ENCODE data around the gene ATRX.
"Not testable (repeated sequence)": the region's sequence is repeated elsewhere in the genome, so short reads cannot be mapped to it uniquely, and the experiment has no call there.

ATRX gene

DNA sequence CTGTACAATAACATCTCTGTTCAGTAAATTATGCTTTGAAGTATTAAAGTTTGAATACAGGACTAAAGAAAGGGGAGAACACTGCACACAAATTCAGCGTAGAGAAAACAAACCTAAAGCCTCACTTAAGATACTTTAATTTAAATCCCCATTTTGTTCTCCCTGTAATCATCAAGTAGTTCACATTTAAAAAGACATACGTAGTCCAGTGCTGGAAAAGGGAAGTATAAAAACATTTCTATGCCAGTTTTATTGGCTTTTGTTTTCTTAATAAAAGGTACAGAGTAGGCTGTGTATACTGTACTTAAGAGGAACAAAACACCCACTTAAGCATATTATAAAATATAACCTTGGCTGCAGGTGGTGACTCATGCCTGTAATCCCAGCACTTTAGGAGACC lies 237.3 kb downstream of the ATRX start:
- no peak for TF ChIP-seq CTCF (IDR thresholded peaks at IDR 0.05; ENCODE audit: control extremely low read depth, extremely low read depth, low read depth, missing control alignments)
- POLR2A ChIA-PET: no interaction called here
- CTCF ChIA-PET: no interaction called here
- no peak for DNase-seq (ENCODE audit: extremely low spot score)

DNA sequence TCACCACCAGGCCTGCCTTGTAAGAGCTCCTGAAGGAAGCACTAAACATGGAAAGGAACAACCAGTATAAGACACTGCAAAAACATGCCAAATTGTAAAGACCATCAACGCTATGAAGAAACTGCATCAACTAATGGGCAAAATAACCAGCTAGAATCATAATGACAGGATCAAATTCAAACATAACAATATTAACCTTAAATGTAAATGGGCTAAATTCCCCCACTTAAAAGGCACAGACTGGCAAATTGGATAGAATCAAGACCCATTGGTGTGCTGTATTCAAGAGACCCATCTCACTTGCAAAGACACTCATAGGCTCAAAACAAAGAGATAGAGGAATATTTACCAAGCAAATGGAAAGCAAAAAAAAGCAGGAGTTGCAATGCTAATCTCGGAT lies 246.2 kb downstream of the ATRX start:
- POLR2A ChIA-PET; DNase-seq (ENCODE audit: extremely low spot score): not testable (repeated sequence)
- CTCF ChIA-PET: interaction anchor here (1.1 kb wide), 1 partner anchor 10 kb away, joined by 3 read pairs; no protein-coding TSS in a partner anchor

- CTCF ChIA-PET; DNase-seq (ENCODE audit: extremely low spot score); POLR2A ChIA-PET: not testable (repeated sequence)
These were observed 254.8 kb downstream of the ATRX start for GRCh38 chrX:77531261-77531660.

DNA sequence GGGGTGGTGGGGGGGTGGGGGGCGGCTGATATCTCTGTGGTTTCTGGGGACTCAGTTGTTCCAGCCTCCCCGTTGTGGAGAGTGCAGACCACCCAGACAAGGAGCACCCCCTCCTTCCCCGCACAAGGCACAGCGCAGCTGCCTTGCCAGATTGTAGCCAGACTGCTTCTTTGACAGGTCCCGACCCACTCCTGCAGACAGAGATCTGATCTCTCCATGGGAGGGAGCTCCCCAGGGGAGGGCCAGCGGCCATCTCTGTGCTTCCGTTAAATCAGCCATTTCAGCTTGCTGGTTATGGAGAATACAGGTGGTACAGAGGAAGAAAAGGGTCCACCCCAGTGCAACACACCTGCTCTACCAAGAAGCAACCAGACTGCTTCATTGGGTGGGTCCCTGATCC lies 258.0 kb downstream of the ATRX start:
- POLR2A ChIA-PET: no interaction called here
- CTCF ChIA-PET: no interaction called here
- TF ChIP-seq CTCF (IDR thresholded peaks at IDR 0.05; ENCODE audit: control extremely low read depth, extremely low read depth, low read depth, missing control alignments): no peak
- DNase-seq (ENCODE audit: extremely low spot score): no peak

GRCh38 chrX:77527233-77528001 lies 258.6 kb downstream of the ATRX start:
- DNase-seq (ENCODE audit: extremely low spot score): no peak
- CTCF ChIA-PET: no interaction called here
- POLR2A ChIA-PET: no interaction called here
- TF ChIP-seq CTCF (IDR thresholded peaks at IDR 0.05; ENCODE audit: control extremely low read depth, extremely low read depth, low read depth, missing control alignments): no peak

GRCh38 chrX:77519765-77520164 lies 266.3 kb downstream of the ATRX start:
- ChIA-PET POLR2A (no interaction called here), CTCF (no interaction called here)
- no peak for TF ChIP-seq CTCF (IDR thresholded peaks at IDR 0.05; ENCODE audit: control extremely low read depth, extremely low read depth, low read depth, missing control alignments)
- no peak for DNase-seq (ENCODE audit: extremely low spot score)

DNA sequence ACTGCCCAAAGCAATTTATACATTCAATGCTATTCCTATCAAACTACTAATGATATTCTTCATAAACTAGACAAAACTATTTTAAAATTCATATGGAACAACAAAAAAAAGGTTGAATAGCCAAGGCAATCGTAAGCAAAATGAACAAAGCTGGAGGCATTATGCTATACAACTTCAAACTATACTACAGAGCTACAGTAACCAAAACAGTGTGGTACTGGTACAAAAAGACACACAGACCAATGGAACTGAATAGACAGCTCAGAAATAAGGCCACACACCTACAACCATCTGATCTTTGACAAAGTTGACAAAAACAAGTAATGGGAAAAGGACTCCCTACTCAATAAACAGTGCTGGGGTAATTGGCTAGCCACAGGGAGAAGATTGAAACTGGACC lies 271.8 kb downstream of the ATRX start:
- ChIA-PET CTCF (no interaction called here), POLR2A (no interaction called here)
- no peak for TF ChIP-seq CTCF (IDR thresholded peaks at IDR 0.05; ENCODE audit: control extremely low read depth, extremely low read depth, low read depth, missing control alignments)
- DNase-seq (ENCODE audit: extremely low spot score): no peak

DNA sequence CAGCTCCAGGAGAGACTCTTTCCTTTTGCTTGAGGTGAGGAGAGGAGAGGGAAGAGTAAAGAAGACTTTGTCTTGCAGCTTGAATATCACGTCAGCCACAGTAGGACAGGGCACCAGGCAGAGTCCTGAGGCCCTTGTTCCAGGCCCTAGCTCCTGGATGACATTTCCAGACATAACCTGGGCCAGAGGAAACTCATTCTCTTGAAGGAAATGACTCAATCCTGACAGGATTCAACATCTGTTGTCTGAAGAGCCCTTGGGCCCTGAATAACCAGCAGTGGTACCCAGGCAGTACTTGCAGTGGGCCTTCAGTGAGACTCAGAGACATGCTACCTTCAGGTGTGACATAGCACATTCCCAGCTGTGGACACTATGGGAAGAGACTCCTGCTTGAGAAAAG lies 276.0 kb downstream of the ATRX start:
- no peak for DNase-seq (ENCODE audit: extremely low spot score)
- ChIA-PET CTCF (no interaction called here), POLR2A (no interaction called here)
- TF ChIP-seq CTCF (IDR thresholded peaks at IDR 0.05; ENCODE audit: control extremely low read depth, extremely low read depth, low read depth, missing control alignments): no peak
